Stimulated activated CD8-positive, alpha-beta memory T cell treated with anti-CD3 and anti-CD28 coated beads, Interleukin-2, amount 100 ng/mL, for 1 hour (primary cell): ENCODE results near the gene ERCC6L2.

Source experiments
- DNase-seq, 2 donors: peaks; one replicate each; pipeline ENCODE4 v3.0.0-alpha.2; 2020; ENCODE audit warnings: low read depth in 2 of 2

The ERCC6L2 gene

GRCh38 chr9:95927271-95928004 lies 51.9 kb downstream of the ERCC6L2 start:
- DNase-seq = no peak

- DNase-seq = no peak
These were observed 54.8 kb downstream of the ERCC6L2 start for GRCh38 chr9:95930277-95930676.

- no peak for DNase-seq
These were observed 60.5 kb downstream of the ERCC6L2 start for GRCh38 chr9:95935861-95936578.

GRCh38 chr9:95936579-95937075 lies 61.1 kb downstream of the ERCC6L2 start:
- no peak for DNase-seq

- DNase-seq = no peak
These were observed 61.6 kb downstream of the ERCC6L2 start for GRCh38 chr9:95937131-95937530.

- DNase-seq = no peak
These were observed 63.2 kb downstream of the ERCC6L2 start for GRCh38 chr9:95938724-95939123.

GRCh38 chr9:95939472-95939871 lies 64.0 kb downstream of the ERCC6L2 start:
- DNase-seq = no peak

- DNase-seq = no peak
These were observed 64.8 kb downstream of the ERCC6L2 start for GRCh38 chr9:95940265-95940664.

GRCh38 chr9:95942016-95942415 lies 66.5 kb downstream of the ERCC6L2 start:
- DNase-seq = no peak

GRCh38 chr9:95947118-95947517 lies 71.6 kb downstream of the ERCC6L2 start:
- no peak for DNase-seq

- no peak for DNase-seq
These were observed 77.0 kb downstream of the ERCC6L2 start for GRCh38 chr9:95952471-95952870.

GRCh38 chr9:95953986-95954385 lies 78.5 kb downstream of the ERCC6L2 start:
- DNase-seq = no peak

GRCh38 chr9:95954940-95955339 lies 79.4 kb downstream of the ERCC6L2 start:
- DNase-seq = no peak

- no peak for DNase-seq
These were observed 87.4 kb downstream of the ERCC6L2 start for GRCh38 chr9:95962936-95963335.

GRCh38 chr9:95963659-95964058 lies 88.2 kb downstream of the ERCC6L2 start:
- no peak for DNase-seq

GRCh38 chr9:95966306-95966705 lies 90.8 kb downstream of the ERCC6L2 start:
- no peak for DNase-seq

- no peak for DNase-seq
These were observed 94.8 kb downstream of the ERCC6L2 start for GRCh38 chr9:95970317-95970716.

- DNase-seq = no peak
These were observed 96.3 kb downstream of the ERCC6L2 start for GRCh38 chr9:95971815-95972214.

GRCh38 chr9:95974389-95974788 lies 98.9 kb downstream of the ERCC6L2 start:
- no peak for DNase-seq

GRCh38 chr9:95977371-95977770 lies 101.9 kb downstream of the ERCC6L2 start:
- DNase-seq = no peak

GRCh38 chr9:95978106-95978505 lies 102.6 kb downstream of the ERCC6L2 start:
- DNase-seq = no peak

- no peak for DNase-seq
These were observed 104.0 kb downstream of the ERCC6L2 start for GRCh38 chr9:95979446-95979845.
